VCaP (cell line): ENCODE data around the gene CCDC85B.
A peak's percentile ranks its signal among the peaks of the same experiment; 100 is the strongest.

ENCODE experiments used
- H3K27ac ChIP-seq: fragments of 450-650 bp; 2 replicates; pipeline ENCODE4 v1.5.1; 2017
- CTCF ChIP-seq: fragments of 450-650 bp; conservative IDR thresholded peaks from 2 replicates; pipeline ENCODE4 v1.5.1; 2017; ENCODE audit warnings: mild to moderate bottlenecking, moderate library complexity

Gene CCDC85B

GRCh38 chr11:65887723-65888162 is 2.7 kb upstream of the CCDC85B start:
- no peak for TF ChIP-seq CTCF
- peak overlapping the region; percentile 94 for H3K27ac ChIP-seq

- peak; percentile 100 for TF ChIP-seq CTCF
- H3K27ac ChIP-seq: peak within 1 kb of the TSS; percentile 94
Observed at GRCh38 chr11:65888163-65888814, 2.2 kb upstream of the CCDC85B start, which contains the start of gene FIBP. Gene FIBP, minus strand, starts transcription at chr11:65888471. Its CDS starts 53 bp downstream, at chr11:65888418.

- H3K27ac ChIP-seq: peak overlapping the region; percentile 94
- peak; percentile 1; the same call in 1 of the 2 replicates for TF ChIP-seq CTCF
Observed at GRCh38 chr11:65891219-65892136, 1.0 kb downstream of the CCDC85B start.

- H3K27ac ChIP-seq: peak overlapping the region; percentile 94; the same call in 1 of the 2 replicates
Observed at GRCh38 chr11:65892137-65892540, 1.7 kb downstream of the CCDC85B start.

- TF ChIP-seq CTCF: no peak
- peak overlapping the region; percentile 40; the same call in 1 of the 2 replicates for H3K27ac ChIP-seq
Observed at GRCh38 chr11:65892661-65893317, 2.3 kb downstream of the CCDC85B start.

- no peak for TF ChIP-seq CTCF
- H3K27ac ChIP-seq: peak overlapping the region; percentile 40
Observed at GRCh38 chr11:65894034-65894591, 3.6 kb downstream of the CCDC85B start.

GRCh38 chr11:65895482-65895981 is 5.1 kb downstream of the CCDC85B start:
- no peak for TF ChIP-seq CTCF
- H3K27ac ChIP-seq: no peak overlapping the region
